Activated B cell treated with CpG ODN at 0.5 μM for 24 hours (primary cell): ENCODE measurements around the gene AFAP1L2. TPM values are rescaled to one million over a fixed set of nuclear protein-coding genes. Genes with fewer than 3 reads are reported as not detected.

Experiments
- ATAC-seq: fragments of 200-7000 bp; cut with Tn5 transposase; one replicate; pipeline ENCODE4 v1.10.0; 2021; ENCODE audit warnings: low read depth, mild to moderate bottlenecking, moderate library complexity
- CTCF ChIA-PET: fragments of 350-600 bp; sonication (Branson Sonifier 250); formaldehyde crosslinking; loops from one replicate; lab custom pipeline; 2021; ENCODE audit warnings: antibody characterized with exemption; lab: Charles Lee
- POLR2A ChIA-PET: fragments of 350-600 bp; sonication (Branson Sonifier 250); formaldehyde crosslinking; loops from one replicate; lab custom pipeline; 2021; ENCODE audit warnings: antibody characterized with exemption; lab: Charles Lee
- DNase-seq: peaks from one replicate; pipeline ENCODE4 v3.0.0; 2022
- H3K27ac Mint-ChIP-seq: one replicate; pipeline ENCODE4 v1.8.0; 2020; ENCODE audit warnings: mixed read lengths
- H3K27me3 Mint-ChIP-seq: one replicate; pipeline ENCODE4 v1.8.0; 2021; ENCODE audit warnings: mixed read lengths
- H3K36me3 Mint-ChIP-seq: one replicate; pipeline ENCODE4 v1.8.0; 2021; ENCODE audit warnings: low read depth, mixed read lengths
- H3K4me1 Mint-ChIP-seq: one replicate; pipeline ENCODE4 v1.8.0; 2021; ENCODE audit warnings: mixed read lengths
- H3K4me3 Mint-ChIP-seq: one replicate; pipeline ENCODE4 v1.8.0; 2020; ENCODE audit warnings: mild to moderate bottlenecking, mixed read lengths
- H3K9me3 Mint-ChIP-seq: one replicate; pipeline ENCODE4 v1.8.0; 2020; ENCODE audit warnings: mixed read lengths
- CTCF ChIP-seq: fragments of 200-600 bp; IDR thresholded peaks from one replicate; pipeline ENCODE4 v1.8.0; 2022; ENCODE audit warnings: antibody characterized with exemption, mild to moderate bottlenecking
- intact Hi-C: fragments of 100-400 bp; cut with micrococcal nuclease; formaldehyde crosslinking; loops from one replicate; pipeline ENCODE4 v1.15.1; 2024
- total RNA-seq: library from RNA; stranded (reverse); gene quantifications from 2 replicates; pipeline ENCODE4 v1.2.3, GENCODE V29; 2022

AFAP1L2 gene
- total RNA-seq, 1 donor from 2014 or later = 0.89 TPM

DNA sequence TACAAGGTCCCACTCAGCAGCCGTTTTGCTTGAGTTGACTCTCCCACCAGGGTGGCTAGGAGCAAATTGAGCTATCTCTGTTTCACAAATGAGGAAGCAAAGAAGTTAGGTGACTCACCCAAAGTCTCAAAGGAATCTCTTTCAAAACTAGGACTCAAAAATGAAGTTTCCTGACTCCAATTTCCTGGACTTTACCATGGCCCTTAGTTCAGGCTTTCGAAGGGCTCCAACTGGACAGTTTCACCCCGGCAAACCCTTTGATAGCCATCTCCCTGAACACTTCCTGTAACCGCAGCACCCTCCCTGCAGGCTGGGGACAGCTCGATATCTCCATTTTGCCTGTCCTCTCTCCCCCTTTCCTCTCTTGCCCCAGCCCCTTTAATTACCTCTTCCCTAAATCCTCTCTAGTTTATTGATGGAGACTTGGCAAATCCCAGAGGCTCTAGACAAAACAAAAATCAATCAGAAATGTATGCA is 4.7 kb upstream of the AFAP1L2 start:
- peaks cover 23% of the 10 kb centered on the region for H3K27me3 Mint-ChIP-seq

DNA sequence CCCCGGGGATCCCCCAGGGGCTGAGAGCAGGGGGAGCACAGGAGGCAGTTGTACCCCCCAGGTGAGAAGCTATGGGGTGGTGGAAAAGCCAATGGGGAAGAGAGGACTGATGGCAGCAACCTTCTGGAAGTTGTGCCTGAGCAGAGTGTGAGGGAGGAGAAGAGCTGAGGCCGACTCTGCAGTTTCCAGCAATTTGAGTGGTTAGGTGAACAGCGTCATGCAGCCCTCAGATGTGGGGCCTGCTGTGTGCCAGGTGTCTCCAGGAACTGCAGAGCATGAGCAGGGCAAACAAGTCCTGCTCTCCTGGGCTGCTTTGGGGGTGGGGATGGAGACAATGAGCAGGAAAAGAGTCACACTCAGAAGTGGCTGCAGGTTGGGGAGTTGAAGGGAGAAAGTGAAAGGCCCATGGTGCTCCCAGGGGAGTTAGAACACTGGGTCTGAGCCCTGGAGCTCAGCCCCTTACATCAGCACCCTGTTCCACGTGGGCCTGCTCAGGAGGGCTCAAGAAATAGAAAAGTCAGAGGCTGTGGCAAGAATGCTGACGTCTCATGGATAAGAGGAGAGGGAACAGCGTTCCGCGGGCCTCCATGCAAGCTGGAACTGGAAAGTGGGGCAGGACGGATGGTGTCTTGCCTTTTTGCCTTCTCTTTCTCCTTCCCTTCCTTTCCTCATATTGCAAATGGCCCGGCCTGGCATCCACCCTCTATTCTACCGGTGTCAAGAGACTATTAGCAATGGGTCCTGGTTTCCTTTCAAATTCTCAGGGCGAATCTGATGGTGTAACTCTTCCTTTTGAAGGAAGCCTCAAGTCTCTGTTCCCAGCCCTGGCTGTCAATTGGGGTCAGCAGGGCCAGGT is 4.0 kb upstream of the AFAP1L2 start:
- Mint-ChIP-seq H3K27me3 (peaks cover 23% of the 10 kb centered on the region), H3K4me3 (no peak overlapping the region), H3K9me3 (no peaks in the 10 kb centered on the region), H3K36me3 (no peaks in the 10 kb centered on the region), H3K4me1 (peaks cover 3% of the 10 kb centered on the region), H3K27ac (no peak overlapping the region)
- no peak for TF ChIP-seq CTCF
- intact Hi-C loops = no loop called here
- no peak for DNase-seq
- ChIA-PET CTCF (no interaction called here), POLR2A (no interaction called here)
- no peak for ATAC-seq

More for the DNA sequence above, 4.7 kb upstream of the AFAP1L2 start:
- H3K4me3 Mint-ChIP-seq = no peak overlapping the region
- H3K36me3 Mint-ChIP-seq = no peaks in the 10 kb centered on the region
- DNase-seq = no peak
- H3K9me3 Mint-ChIP-seq = no peaks in the 10 kb centered on the region
- ChIA-PET POLR2A (no interaction called here), CTCF (interaction anchor here (0.6 kb wide), 1 partner anchor 265 kb away, joined by 3 read pairs; no protein-coding TSS in a partner anchor)
- no peak overlapping the region for H3K27ac Mint-ChIP-seq
- peaks cover 2% of the 10 kb centered on the region for H3K4me1 Mint-ChIP-seq
- ATAC-seq = no peak
- intact Hi-C loops = no loop called here
- no peak for TF ChIP-seq CTCF

- Mint-ChIP-seq H3K27me3 (peaks cover 28% of the 10 kb centered on the region), H3K36me3 (no peaks in the 10 kb centered on the region), H3K4me1 (peaks cover 11% of the 10 kb centered on the region), H3K4me3 (no peak overlapping the region), H3K9me3 (no peaks in the 10 kb centered on the region), H3K27ac (no peak overlapping the region)
- ChIA-PET CTCF (no interaction called here), POLR2A (no interaction called here)
- TF ChIP-seq CTCF = no peak
- no peak for DNase-seq
- no peak for ATAC-seq
- intact Hi-C loops = no loop called here
Measured at GRCh38 chr10:114406455-114406854, 2.2 kb upstream of the AFAP1L2 start.

DNA sequence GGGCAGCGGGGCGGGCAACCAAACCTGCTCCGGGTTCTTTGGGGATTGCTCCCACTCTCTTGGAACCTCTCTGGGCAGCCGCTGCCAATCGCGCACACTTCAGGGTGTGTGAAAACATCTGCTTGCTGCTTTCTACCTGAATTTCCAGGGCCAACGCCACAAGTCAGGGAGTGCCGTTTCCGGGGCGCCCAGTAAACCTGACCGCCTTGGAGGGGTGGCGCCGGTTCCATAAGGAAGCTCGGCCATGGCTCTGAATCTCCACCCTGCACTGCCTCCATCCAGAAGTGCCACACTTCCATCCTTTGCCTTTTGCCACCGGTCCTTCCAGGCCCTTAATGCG is 679 bp upstream of the AFAP1L2 start:
- no peak overlapping the region for H3K4me3 Mint-ChIP-seq
- no peak overlapping the region for H3K27ac Mint-ChIP-seq
- TF ChIP-seq CTCF = no peak
- intact Hi-C loops = no loop called here
- ATAC-seq (no peak), DNase-seq (no peak)
- CTCF ChIA-PET = interaction anchor here (1.3 kb wide), 1 partner anchor 101 kb away, joined by 3 read pairs; no protein-coding TSS in a partner anchor
- H3K9me3 Mint-ChIP-seq = no peaks in the 10 kb centered on the region
- POLR2A ChIA-PET = no interaction called here
- H3K36me3 Mint-ChIP-seq = no peaks in the 10 kb centered on the region
- peaks cover 11% of the 10 kb centered on the region for H3K4me1 Mint-ChIP-seq
- H3K27me3 Mint-ChIP-seq = peaks cover 38% of the 10 kb centered on the region

GRCh38 chr10:114403541-114404161 is 651 bp downstream of the AFAP1L2 start:
- H3K27me3 Mint-ChIP-seq = peaks cover 48% of the 10 kb centered on the region
- intact Hi-C loops = no loop called here

More at GRCh38 chr10:114403541-114404161, 651 bp downstream of the AFAP1L2 start:
- no peak for TF ChIP-seq CTCF
- Mint-ChIP-seq H3K4me1 (peaks cover 11% of the 10 kb centered on the region), H3K27ac (no peak overlapping the region), H3K9me3 (no peaks in the 10 kb centered on the region), H3K36me3 (no peaks in the 10 kb centered on the region), H3K4me3 (no peak overlapping the region)
- no peak for DNase-seq
- ATAC-seq = no peak
- POLR2A ChIA-PET = no interaction called here
- CTCF ChIA-PET = no interaction called here
